Measurements from ENCODE around the gene FOXP1. TPM values are rescaled to one million over a fixed set of nuclear protein-coding genes. Genes with fewer than 3 reads are reported as not detected.

Gene FOXP1
- polyA plus RNA-seq, 1 donor (not counting 4 experiments of a cell fraction or from before 2014, with no cell fraction given) = 14.6 TPM

GRCh38 chr3:71611099-71611498 lies 27.6 kb upstream of the FOXP1 start:
- H3K4me3 ChIP-seq (ENCODE audit: control insufficient read depth in 2 of 3, extremely low read depth in 1 of 3, insufficient read depth in 2 of 3, low read depth in 1 of 3, low read length in 3 of 3) = no peak overlapping the region
- H3K36me3 ChIP-seq (ENCODE audit: control insufficient read depth in 2 of 2, extremely low read depth in 1 of 2, insufficient read depth in 2 of 2, low read length in 2 of 2) = no peaks in the 10 kb centered on the region
- H2AFZ ChIP-seq (ENCODE audit: control insufficient read depth, low read length) = no peak overlapping the region
- FAIRE-seq (no peak), DNase-seq (ENCODE audit: low read depth, low spot score) (no peak)
- H3K4me2 ChIP-seq (ENCODE audit: control insufficient read depth, extremely low read depth, insufficient read depth, low read depth, low read length) = no peak overlapping the region
- H3K9me3 ChIP-seq (ENCODE audit: control insufficient read depth, low read depth, low read length) = no peaks in the 10 kb centered on the region
- H3K27ac ChIP-seq (ENCODE audit: control insufficient read depth, insufficient read depth, low read length) = no peak overlapping the region
- dilution Hi-C loops (cut with MboI; ENCODE audit: extremely low pct_ligation_motif_present, low sequenced_read_pairs) = no loop called here
- no peaks in the 10 kb centered on the region for H3K4me1 ChIP-seq (ENCODE audit: control insufficient read depth, extremely low read depth, insufficient read depth, low read length)
- H3K79me2 ChIP-seq (ENCODE audit: control insufficient read depth, insufficient read depth, low read length) = no peaks in the 10 kb centered on the region
- no peaks in the 10 kb centered on the region for H3K27me3 ChIP-seq (ENCODE audit: control insufficient read depth, extremely low read depth, insufficient read depth, low read length)
- H4K20me1 ChIP-seq (ENCODE audit: control insufficient read depth, extremely low read depth, insufficient read depth, low read length) = no peaks in the 10 kb centered on the region
- no peak for TF ChIP-seq CTCF (optimal IDR thresholded peaks at IDR 0.05 in 1 of 3, IDR thresholded peaks at IDR 0.05 in 1 of 3, conservative IDR thresholded peaks at IDR 0.05 in 1 of 3; ENCODE audit: extremely low read depth in 1 of 3, insufficient read depth in 2 of 3, low read length in 3 of 3)
- H3K9me1 ChIP-seq (ENCODE audit: control insufficient read depth, extremely low read depth, insufficient read depth, low read length) = no peaks in the 10 kb centered on the region
- no peak overlapping the region for H3K9ac ChIP-seq (ENCODE audit: control insufficient read depth, extremely low read depth, insufficient read depth, low read length)

- no peaks in the 10 kb centered on the region for H3K27me3 ChIP-seq (ENCODE audit: control insufficient read depth, extremely low read depth, insufficient read depth, low read length)
- H3K27ac ChIP-seq (ENCODE audit: control insufficient read depth, insufficient read depth, low read length) = no peak overlapping the region
- peaks cover under 1% of the 10 kb centered on the region for H3K4me1 ChIP-seq (ENCODE audit: control insufficient read depth, extremely low read depth, insufficient read depth, low read length)
- H3K9me3 ChIP-seq (ENCODE audit: control insufficient read depth, low read depth, low read length) = no peaks in the 10 kb centered on the region
- H3K4me2 ChIP-seq (ENCODE audit: control insufficient read depth, extremely low read depth, insufficient read depth, low read depth, low read length) = no peak overlapping the region
- H2AFZ ChIP-seq (ENCODE audit: control insufficient read depth, low read length) = no peak overlapping the region
- H3K9me1 ChIP-seq (ENCODE audit: control insufficient read depth, extremely low read depth, insufficient read depth, low read length) = no peaks in the 10 kb centered on the region
- no peaks in the 10 kb centered on the region for H3K36me3 ChIP-seq (ENCODE audit: control insufficient read depth in 2 of 2, extremely low read depth in 1 of 2, insufficient read depth in 2 of 2, low read length in 2 of 2)
- H3K79me2 ChIP-seq (ENCODE audit: control insufficient read depth, insufficient read depth, low read length) = no peaks in the 10 kb centered on the region
- FAIRE-seq (no peak), DNase-seq (ENCODE audit: low read depth, low spot score) (no peak)
- H4K20me1 ChIP-seq (ENCODE audit: control insufficient read depth, extremely low read depth, insufficient read depth, low read length) = no peaks in the 10 kb centered on the region
- no peak overlapping the region for H3K4me3 ChIP-seq (ENCODE audit: control insufficient read depth in 2 of 3, extremely low read depth in 1 of 3, insufficient read depth in 2 of 3, low read depth in 1 of 3, low read length in 3 of 3)
- dilution Hi-C loops (cut with MboI; ENCODE audit: extremely low pct_ligation_motif_present, low sequenced_read_pairs) = no loop called here
- no peak overlapping the region for H3K9ac ChIP-seq (ENCODE audit: control insufficient read depth, extremely low read depth, insufficient read depth, low read length)
- TF ChIP-seq CTCF (optimal IDR thresholded peaks at IDR 0.05 in 1 of 3, IDR thresholded peaks at IDR 0.05 in 1 of 3, conservative IDR thresholded peaks at IDR 0.05 in 1 of 3; ENCODE audit: extremely low read depth in 1 of 3, insufficient read depth in 2 of 3, low read length in 3 of 3) (no peak), EZH2 (IDR thresholded peaks at IDR 0.05; ENCODE audit: low read length) (no peak)
These were observed 23.8 kb upstream of the FOXP1 start for GRCh38 chr3:71607364-71607763.

Measured in keratinocyte (primary cell).